KG1 (cell line): ENCODE data around the gene COL15A1.

ENCODE experiments used
- DNase-seq: peaks from one replicate; lab custom pipeline; 2025; lab: John Stamatoyannopoulos, UW

Gene COL15A1

DNA sequence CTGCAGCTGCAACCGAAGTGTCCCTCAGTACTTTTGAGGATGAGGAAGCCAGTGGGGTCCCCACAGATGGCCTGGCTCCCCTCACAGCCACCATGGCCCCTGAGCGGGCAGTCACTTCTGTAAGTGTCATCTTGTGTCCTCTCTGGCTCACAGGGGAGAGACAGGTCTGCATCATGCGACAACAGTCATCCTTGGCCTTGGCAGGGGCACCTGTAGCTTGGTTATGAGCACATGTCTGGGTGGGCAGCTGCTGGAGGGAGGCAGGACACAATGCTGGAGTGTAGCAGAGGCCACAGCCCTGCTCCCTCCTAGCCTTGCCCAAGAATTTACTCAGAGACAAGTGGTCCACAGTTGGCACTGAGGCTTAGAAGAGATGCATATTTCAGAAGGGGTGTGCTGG is 71.7 kb downstream of the COL15A1 start:
- no peak for DNase-seq

DNA sequence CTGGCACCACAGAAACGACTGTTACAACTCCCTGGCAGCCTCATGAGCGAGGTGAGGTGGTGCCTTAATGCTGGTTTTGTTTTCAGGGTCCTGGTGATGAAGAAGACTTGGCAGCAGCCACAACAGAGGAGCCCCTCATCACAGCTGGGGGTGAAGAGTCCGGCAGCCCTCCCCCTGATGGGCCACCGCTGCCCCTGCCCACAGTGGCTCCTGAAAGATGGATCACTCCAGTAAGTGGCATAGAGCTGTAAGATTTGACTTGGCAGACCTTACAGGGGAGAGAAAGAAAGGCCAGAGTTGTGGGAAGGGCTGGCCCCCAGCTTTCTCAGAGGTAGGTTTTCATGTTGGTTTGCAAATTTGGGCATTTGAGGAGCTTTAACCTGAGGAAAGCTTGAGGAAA is 72.2 kb downstream of the COL15A1 start:
- no peak for DNase-seq

DNA sequence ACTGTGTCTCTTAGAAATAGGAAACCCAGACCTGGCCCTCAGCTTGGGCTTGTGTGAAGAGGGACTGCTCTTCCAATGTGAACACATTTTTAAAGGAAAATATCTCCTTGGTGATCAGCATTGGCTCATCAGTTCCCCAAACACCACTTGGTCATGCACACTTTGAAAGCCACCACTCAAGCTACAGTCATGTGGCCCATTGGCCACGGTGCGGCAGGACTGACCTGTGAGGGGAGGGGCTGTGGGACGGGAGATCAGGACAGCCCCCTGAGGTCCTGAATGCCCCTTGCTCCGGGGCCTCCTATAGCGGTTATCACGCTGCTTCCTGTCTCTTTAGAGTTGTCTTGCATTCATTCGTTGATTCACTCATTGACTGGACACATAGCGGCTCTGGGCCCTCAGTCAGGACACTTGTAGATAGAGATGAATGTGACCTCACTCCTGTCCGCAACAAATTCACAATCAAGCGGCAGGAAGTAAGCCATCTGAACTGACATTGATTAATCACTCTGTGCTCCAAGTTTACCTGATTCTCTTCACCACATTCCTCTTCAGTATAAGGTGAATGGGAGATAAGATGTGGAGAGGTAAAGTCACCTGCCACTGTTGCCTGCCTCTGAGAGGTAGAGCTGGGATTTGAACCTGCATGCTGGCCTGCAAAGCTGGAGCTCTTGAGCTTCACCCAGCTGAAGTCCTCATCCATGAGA is 73.1 kb downstream of the COL15A1 start:
- DNase-seq = no peak

- no peak for DNase-seq
Measured at GRCh38 chr9:99018653-99019052, 74.9 kb downstream of the COL15A1 start.

GRCh38 chr9:99019510-99020331 is 76.0 kb downstream of the COL15A1 start:
- no peak for DNase-seq

- no peak for DNase-seq
Measured at GRCh38 chr9:99020786-99021436, 77.2 kb downstream of the COL15A1 start.

GRCh38 chr9:99021512-99021911 is 77.8 kb downstream of the COL15A1 start:
- DNase-seq = no peak

DNA sequence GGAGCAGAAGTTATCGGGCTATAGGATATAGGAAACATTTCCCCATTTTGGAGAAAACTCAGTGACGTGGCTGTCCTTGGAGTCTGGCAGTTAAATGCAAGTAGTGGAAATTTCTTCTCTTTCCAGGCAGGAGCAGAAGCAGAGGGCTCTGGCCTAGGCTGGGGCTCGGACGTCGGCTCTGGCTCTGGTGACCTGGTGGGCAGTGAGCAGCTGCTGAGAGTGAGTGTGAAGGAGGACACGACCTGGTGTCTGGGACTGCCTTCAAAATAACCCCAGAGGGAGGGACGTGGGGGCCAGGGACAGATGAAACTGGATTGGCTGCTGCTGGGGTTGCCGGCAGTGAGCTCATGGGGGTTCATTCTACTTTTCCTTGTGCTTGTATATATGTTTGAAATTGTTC is 79.5 kb downstream of the COL15A1 start:
- no peak for DNase-seq

DNA sequence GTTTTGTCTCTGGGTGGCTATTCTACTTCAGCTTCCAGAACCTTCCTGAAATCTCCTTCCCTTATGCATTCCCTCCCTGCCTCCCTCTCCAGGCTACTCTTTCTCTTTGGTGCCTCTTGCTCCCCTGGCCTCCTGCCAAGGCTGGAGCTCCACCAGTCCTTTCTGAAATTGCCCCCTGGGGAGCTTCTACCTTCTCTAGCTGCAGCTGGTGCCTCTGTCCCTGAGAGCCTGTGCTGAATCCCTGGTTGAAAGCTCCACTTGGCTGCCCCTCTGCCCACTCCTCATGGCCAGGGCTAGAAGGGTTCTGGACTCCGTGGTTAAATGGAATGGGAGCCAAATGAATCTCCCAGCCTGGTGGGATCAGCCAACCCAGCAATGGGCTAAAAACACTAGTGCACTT is 80.1 kb downstream of the COL15A1 start:
- DNase-seq = no peak

GRCh38 chr9:99024959-99025358 is 81.3 kb downstream of the COL15A1 start:
- no peak for DNase-seq

DNA sequence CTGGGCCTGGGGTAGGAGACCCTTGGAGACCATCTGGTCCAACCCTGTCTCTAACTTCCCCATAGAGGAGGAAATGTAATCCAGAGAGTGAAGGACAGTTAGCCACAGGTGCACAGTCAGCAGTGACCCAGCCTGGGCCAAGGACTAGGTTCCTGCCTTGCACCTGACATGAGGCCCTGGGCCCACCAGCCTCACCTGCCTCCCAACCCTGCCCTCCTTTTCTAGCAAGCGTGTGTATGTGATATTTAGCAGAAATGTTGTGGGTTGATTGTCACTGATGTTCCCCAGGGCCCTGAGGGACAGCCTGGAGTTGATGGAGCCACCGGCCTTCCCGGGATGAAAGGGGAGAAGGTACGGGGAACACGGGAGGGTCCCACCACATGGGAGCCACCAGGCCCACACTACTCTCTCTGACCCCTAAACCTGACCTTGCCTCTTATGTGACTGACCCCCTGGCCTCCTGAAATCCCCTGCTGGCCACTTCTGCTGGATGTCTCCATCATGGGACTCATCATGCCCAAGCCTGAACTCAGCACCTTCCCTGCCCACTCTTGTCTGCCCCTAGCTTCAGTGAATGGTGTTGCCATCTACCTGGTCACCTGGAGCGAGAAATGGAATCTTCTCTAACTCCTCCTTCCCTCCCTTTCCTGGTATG is 82.0 kb downstream of the COL15A1 start:
- DNase-seq = no peak

GRCh38 chr9:99026271-99026955 is 82.7 kb downstream of the COL15A1 start:
- no peak for DNase-seq

GRCh38 chr9:99026956-99027298 is 83.2 kb downstream of the COL15A1 start:
- no peak for DNase-seq

GRCh38 chr9:99027443-99027842 is 83.7 kb downstream of the COL15A1 start:
- DNase-seq = no peak

DNA sequence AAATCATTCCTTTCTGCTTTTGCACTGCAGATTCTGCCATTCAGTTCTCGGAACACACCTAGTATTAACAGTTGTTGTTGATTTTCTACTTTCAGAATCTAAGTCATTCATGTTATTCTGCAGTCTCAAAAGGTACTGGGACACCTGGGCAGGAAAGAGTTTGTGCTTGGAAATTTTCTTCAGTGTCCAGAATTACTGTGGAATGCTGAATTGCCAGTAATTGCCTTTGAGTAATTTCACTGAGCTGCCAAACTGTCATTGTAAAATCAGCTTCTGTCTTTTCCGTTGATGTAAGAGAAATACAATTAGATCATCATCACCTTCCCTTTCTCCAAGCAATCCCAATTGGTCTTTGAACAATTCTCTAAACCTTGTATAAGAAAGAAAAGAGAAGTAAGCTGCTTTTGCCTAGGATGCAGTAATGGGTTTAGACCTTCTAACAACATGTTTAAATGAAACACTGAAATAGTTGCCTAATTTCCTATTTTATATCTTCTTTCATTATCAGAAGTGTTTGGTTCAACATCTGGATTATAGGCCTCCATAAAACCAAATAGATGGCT is 85.5 kb downstream of the COL15A1 start:
- no peak for DNase-seq

- DNase-seq = no peak
Measured at GRCh38 chr9:99030092-99030511, 86.4 kb downstream of the COL15A1 start.

- DNase-seq = no peak
Measured at GRCh38 chr9:99030610-99031109, 87.0 kb downstream of the COL15A1 start.

DNA sequence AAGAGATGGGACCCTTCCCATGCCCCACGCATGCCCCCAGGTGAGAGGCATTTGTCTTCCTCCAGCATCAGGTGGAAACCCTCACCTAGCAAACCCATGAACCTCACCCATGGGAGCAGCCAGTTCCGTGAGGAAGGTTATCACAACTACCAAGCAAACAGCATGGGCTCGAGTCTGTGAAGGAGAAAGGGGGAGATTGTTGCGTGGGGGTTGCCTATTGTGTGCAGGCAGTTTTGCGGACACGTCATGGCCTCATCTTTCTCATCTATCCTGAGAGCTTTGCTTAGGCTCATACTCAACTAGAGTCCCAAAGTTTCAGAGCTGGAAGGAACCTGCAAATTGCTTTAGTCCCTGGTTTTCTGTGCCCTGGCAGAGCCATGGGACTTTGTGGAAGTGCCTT is 87.6 kb downstream of the COL15A1 start:
- no peak for DNase-seq

- DNase-seq = no peak
Measured at GRCh38 chr9:99031994-99032393, 88.3 kb downstream of the COL15A1 start.

DNA sequence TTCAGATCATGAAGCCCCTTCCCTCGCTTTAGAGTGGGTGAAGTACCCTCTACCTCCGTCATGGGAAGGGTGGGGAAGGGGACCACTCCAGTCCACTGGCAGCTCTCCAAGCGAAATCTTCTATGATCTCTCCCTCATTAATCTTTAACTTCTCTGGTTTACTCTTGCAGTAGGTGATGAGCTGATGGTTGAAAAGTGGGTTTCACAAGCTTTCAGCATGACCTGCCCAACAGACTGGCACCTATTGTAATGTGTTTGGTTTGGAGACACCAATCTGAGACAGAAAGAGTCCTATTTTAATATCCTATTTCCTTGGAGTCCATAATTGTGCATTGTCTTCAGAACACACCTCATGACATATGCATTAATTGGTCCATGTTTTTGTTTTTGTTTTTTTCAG is 90.4 kb downstream of the COL15A1 start:
- DNase-seq = no peak

GRCh38 chr9:99035313-99035712 is 91.6 kb downstream of the COL15A1 start:
- no peak for DNase-seq
